GM19468 (cell line): ENCODE data around the gene CHMP1B.
"Not testable (repeated sequence)": the region's sequence is repeated elsewhere in the genome, so short reads cannot be mapped to it uniquely, and the experiment has no call there.

Source experiments
- ATAC-seq: cut with Tn5 transposase; IDR thresholded peaks from one replicate; pipeline ENCODE4 v1.9.1; 2021; ENCODE audit warnings: mild to moderate bottlenecking, moderate library complexity, moderate number of reproducible peaks; ENCODE audit not compliant: unreplicated experiment; ENCODE audit errors: extremely low read depth

Gene CHMP1B

DNA sequence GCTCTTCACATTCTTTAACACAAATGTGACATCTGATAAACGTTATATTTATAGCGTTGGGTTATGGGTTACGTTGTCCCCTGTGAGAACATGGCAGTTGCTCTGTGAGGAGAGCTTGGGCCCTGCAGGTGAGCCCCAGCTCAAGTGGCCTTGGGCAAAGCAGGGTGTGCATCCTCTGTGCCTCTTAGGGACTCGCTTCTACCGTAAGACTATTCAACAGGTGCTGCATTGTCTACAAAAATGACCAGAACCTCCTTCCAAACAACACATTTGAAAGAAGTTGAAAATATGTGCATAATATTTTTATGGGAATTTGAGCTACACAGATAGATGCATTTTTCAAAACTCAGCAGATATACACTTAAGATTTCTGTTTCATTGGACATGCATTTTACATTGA, 16.4 kb upstream of the CHMP1B start:
- no peak for ATAC-seq

DNA sequence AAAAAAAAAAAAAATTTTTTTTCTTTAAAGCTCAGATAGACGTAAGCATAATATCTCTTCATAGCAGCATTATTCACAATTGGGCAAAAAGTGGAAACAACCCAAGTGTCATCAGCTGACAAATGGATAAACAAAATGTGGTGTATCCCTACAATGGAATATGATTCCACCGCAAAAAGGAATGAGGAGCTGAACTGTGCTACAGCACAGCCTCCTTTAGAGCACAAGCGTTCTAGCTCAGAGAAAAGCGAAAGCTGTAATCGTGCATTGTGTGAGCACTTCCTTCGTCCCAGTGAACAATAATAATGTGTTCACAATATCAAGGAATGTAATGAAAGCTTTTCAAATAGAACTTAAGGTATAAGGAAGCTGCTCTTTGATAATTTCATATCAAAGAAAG, 11.7 kb upstream of the CHMP1B start:
- no peak for ATAC-seq

DNA sequence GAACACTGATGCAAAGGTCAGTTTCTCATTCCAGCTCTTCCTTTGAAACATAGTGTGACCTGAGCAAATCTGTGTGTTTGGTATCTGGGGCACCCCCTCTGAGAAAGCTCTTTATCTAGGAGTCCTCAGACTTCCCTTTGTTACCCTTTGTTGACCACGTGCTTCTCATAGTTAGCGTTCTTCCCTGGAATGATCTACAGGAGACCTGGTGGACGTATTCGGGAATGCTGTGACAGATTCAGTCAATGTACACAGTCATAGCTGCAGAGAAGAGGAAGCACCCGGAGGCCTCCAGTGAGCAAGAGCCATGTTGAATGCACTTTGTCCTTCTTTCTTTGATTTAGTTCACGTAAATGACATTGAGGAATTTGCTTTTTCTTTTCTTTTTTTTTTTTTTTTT, 10.7 kb upstream of the CHMP1B start:
- ATAC-seq = no peak

DNA sequence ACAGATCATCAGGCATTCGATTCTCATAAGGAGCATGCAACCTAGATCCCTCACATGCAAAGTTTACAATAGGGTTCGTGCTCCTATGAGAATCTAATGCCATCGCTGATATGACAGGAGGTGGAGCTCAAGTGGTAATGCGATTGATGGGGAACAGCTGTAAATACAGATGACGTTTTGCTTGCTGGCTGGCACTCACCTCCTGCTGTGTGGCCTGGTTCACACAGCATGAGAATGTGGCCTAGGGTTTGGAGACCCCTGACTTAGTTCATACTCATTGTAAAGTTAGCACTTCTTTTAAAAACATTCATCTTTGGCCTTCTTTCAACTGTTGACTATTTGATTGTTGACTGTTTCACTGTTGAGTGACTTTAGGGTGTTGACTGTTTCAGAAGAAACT, 8.7 kb upstream of the CHMP1B start:
- no peak for ATAC-seq

DNA sequence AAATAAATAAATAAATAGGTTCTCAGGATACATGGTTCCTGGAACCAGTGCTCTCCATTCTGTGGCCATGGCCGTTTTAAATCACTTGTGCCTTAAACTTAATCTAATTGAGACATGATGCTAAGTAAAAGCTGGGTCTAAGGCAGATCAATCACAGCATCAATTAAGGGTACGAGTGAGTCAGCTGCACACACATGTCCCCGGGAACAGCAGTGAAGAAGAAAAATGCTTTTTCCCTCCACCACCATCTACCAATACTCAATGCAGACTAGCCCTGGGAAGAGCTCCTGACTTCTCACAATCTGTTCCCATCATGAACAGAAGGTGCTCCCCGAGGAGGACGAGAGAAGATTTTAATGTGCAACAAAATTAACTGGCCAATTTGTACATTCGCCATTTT, 6.8 kb upstream of the CHMP1B start:
- ATAC-seq = no peak

DNA sequence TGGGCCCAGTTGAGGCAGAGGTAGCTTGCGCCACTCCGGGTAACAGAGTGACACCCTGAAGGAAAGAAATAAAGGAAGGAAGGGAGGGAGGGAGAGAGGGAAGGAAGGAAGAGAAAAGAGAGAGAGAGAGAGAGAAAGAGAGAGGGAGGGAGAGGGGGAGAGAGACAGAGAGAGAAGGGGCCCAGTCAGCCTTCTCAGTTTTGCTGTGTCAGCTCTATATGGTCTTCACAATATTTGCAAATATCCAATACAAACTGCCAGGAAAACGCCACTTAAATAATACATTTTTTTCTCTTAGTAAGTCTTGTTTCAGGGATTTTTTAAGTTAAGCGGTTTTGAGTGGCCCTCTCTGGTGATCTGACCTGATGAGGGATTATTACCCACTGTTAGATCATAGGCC, 5.6 kb upstream of the CHMP1B start:
- no peak for ATAC-seq

DNA sequence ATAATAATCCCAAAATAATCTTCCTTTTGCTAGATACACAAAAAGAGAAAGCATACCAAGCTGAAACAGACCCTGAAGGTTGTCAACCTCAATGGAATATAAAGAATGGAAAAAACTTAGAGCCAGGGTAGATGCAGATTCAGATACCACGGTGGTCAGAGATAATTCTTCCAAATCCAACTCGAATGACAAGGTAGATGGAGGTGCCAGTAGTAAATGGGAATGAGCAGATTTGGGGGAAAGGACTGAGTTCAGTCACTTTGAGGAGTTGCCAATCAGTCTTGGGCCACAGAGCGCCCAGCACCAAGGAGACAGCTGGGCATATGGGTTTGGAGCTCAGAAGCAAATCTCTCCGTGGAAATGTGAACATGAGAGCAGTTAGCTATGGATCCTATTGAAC, 3.4 kb upstream of the CHMP1B start:
- no peak for ATAC-seq

DNA sequence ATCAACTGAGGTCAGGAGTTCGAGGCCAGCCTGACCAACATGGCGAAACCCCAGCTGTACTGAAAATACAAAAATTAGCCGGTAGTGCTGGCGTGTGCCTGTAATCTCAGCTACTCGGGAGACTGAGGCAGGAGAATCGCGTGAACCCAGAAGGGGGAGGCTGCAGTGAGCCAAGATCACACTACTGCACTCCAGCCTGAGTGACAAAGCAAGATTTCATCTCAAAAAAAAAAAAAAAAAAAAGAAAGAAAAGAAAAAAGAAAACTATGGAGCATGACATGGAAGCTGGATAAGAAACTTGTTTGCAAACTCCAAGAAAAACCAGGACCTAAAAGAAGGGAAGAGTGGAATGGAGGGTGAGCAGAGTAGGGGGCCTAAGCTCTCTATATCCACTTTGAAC, 1.9 kb upstream of the CHMP1B start:
- no peak for ATAC-seq

DNA sequence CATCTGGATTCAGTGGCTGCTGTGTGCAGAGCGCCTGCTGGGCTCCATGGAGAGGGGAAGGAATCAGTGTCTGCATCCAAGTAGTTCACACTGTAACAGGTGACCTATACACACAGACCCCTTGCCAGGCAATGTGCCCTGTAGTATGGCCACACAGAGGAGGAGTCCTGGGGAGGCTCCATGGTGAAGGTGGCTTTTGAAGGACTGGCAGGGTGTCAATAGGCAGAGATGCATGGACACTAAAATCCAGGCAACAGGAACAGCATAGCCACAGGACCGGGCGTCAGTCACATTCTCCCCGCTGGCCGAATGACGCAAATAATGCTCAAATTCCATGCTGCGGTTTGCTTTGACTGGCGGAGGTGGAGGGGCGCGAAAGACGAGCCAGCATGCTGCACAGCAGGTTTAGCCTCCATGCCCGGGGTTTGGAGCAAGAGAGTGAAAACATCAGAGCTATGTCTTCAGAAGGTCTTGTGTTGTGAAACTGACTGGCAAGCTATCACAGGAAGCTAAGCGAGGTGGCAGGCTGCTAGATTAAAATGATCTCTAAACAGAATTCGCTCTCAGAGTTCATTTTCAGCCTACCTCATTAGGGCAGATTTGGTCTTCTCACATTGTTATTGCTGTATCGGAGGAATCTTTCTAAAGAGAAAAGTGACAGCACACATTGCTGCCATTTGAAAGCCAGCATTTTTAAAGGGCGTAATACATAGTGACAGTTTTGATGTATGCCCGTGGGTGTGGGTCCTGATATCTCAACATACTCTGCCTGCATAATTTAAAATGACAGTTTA, 1.2 kb upstream of the CHMP1B start:
- no peak for ATAC-seq

DNA sequence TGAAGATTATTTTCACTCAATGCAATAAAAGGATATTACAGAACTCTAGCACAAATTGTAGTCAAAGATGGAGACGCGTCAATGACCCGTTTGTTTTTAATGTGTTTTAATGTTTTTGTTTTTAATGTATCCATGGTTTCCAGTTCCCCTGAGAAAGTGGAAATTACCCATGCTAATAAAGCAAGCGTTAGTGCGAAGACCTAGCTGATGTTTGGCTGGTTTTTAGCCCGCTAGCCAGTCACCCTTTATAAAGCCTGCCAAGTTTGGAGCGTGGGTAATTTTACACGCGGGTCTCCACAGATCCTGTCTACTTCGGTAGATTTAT, 430 bp upstream of the CHMP1B start:
- peak; percentile 11 for ATAC-seq

DNA sequence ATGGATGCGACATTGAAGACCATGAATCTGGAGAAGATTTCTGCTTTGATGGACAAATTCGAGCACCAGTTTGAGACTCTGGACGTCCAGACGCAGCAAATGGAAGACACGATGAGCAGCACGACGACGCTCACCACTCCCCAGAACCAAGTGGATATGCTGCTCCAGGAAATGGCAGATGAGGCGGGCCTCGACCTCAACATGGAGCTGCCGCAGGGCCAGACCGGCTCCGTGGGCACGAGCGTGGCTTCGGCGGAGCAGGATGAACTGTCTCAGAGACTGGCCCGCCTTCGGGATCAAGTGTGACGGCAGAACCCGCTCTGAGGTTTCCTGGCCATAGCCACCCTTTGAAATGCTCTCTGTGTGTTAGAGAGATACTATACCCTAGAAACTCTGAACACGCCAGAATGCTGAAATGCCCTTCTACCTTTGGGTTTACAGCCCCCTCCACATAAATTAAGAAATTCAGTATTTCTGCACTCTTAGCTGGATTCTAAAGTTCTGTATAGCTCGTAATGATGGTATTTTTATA, 659 bp downstream of the CHMP1B start:
- no peak for ATAC-seq

DNA sequence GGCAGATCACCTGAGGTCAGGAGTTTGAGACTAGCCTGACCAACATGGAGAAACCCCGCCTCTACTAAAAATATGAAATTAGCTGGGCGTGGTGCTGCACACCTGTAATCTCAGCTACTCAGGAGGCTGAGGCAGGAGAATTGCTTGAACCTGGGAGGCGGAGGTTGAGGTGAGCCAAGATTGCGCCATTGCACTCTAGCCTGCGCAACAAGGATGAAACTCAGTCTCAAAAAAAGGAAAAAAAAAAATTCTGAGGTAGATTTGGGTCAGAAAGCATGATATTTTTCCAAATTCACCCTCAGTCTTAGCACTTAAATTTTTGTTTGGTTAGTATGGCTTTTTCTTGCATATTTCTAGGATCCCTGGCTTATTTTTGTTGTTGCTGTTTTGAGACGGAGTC, 3.3 kb downstream of the CHMP1B start:
- not testable (repeated sequence) for ATAC-seq

DNA sequence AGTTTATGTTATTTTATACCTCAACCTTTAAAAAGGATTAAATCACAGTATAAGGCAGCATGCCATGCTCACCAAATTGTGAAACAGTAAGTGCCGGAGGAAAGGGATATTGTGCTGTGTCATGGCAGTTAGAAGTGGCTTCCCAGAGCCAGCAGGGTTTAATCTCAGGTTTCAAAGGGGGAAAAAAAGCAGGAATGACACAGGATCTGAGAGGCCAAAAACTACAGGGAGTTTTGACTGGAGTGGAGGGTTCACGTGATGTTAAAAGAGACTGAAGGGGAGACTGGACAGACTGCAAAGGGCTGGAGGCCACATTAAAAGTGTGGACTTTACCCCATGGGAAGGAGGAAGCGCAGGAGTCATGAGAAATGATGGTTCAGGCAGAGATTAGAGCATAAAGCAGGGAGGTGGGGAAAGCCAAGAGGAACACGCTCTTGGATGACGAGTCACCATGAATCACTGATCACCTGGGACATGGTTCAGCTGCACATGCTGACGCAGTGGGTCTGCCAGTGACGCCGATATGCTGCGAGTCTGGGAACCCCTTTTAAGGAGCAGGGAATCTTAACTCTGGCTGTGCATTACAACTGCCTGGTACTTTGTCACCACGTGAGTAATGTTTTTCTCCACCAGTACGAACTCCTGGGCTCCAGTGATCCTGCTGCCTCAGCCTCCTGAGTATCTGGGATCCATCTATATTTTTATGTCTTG, 6.1 kb downstream of the CHMP1B start:
- ATAC-seq = no peak

DNA sequence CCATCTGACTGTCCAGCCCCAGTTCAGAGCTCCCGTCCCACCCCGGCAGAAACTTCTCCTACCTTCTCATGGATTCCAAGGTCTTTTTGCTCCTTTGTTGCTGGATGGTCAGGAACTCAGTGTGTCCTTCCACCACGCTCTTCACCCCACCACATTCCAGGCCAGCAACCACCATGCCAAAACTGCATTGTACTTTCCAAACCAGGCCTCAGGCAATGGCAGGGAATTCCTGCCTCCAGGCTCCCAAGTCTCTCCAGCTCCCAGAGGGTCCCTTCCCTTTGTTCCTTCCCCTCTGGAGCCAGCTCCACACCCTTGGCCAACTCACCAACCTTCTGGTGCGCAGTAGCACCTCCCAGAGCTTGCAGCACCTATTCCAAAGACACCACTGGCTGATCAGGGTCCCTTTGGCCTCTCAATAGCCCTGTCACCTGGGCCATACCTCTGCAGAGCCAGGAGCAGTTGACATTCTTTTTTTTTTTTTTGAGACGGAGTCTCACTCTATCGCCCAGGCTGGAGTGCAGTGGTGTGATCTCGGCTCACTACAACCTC, 8.1 kb downstream of the CHMP1B start:
- ATAC-seq = no peak

DNA sequence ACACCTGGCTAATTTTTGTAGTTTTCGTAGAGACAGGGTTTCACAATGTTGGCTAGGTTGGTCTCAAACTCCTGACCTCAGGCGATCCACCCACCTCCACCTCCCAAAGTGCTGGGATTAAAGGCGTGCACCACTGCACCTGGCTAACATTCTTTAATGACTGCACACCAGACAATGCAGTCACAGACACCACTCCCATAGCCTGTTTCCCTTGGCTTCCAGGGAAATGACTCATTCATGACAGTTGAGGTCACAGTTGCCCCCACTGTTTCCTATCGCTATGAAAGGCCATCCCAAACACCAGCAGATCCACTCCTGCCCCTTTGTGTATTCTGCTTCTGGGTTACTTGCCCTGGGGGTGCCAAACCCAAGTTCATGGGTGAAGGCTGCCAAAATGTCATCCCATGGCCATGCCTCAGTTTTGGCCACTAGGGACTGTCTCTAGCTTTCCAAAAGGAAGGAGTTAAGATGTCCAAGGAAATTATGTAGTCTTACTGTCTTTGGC, 8.7 kb downstream of the CHMP1B start:
- ATAC-seq = no peak

DNA sequence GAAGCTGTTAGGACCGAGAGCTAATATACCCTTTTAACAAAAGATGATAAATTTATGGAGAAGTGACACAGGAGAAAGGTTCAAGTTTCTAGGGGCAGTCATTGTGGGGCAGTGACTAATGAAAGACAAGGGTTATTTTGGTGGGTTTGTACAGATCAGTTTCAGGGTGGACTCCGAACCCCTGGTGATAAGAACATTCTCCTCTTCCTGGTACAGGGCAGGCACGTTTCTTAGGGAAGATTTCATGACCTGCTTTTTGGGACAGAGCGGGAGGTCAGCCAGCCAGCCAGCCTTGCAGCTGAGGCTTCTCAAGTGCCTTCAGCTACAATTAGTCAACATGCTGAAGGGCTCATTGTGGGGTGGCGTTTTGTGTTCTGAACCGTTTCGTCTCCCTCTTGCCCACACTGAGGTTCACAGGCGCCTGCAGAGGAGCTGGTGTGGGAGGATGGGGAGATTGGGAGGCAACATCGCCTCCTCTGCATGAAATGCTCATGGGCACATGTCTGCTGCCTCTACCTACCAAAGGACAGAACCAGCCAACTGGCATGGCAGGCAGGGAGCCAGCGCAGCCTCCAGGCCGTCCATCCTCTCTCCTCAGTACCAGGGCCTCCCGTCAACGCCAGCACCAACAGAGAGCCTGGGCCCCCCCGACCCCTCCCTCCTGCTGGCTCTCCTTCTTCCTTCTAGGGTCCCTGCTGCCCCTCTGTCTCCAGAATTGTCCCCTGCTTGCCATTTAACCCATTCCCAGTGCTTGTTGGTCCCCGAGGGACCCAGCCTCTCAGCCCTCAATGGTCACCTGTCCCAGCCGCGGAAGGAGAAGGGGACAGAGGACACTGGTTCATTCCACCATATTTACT, 9.6 kb downstream of the CHMP1B start:
- no peak for ATAC-seq

DNA sequence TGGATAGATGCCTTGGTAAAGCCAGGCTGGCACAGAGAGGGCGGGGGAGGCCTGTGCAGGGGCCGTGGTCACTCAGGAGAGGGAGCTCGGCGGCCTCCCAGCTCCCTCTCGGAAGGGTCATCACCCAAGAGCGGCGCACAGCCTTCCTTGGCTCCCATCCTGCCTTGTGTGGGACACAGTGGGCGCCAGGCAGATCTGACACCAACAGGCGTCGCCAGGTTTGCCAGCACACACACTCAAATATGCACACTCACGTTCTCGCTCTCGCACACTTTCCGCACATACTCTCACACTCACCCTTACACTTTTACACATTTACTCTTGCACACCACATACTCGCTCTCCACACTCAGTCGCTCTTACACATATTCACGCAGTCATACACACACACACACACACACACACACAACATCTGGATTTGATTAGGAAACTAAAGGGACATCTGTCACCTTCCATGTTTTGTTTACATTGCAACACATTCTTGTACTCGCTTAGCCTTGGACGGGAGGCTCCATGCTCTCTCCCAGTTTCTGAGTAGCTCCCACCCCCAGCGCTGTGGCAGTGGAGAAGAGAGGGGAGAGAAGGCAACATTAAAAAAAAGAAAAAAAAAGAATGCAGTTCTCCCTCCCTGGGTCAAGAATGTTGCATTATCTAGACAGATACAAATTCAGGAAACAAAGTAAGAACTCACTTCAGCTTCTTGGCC, 10.5 kb downstream of the CHMP1B start:
- ATAC-seq = no peak

DNA sequence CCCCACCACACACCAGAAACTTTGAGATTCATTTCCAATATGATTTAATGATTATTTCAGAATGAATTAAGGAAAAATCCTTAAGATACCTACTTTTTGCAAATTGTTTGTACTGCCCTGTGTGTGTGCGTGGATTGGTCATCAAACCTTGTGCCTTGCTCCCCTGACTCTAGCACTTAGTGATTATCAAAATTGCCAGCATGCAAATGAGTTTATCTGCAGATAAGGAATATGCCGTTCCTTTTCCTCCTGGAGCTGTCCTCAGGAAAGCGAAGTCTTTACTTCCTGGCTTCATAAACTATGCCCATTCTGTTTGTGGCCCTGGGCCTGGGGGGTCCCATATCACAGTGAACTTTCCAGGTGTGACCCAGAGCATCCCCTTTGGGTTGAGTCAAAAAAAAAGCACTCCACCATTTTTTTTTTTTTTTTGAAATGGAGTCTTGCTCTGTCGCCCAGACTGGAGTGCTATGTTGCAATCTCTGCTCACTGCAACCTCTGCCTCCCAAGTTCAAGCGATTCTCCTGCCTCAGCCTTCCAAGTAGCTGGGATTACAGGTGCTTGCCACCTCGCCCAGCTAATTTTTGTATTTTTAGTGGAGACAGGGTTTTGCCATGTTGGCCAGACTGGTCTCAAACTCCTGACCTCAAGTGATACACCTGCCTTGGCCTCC, 11.4 kb downstream of the CHMP1B start:
- no peak for ATAC-seq

DNA sequence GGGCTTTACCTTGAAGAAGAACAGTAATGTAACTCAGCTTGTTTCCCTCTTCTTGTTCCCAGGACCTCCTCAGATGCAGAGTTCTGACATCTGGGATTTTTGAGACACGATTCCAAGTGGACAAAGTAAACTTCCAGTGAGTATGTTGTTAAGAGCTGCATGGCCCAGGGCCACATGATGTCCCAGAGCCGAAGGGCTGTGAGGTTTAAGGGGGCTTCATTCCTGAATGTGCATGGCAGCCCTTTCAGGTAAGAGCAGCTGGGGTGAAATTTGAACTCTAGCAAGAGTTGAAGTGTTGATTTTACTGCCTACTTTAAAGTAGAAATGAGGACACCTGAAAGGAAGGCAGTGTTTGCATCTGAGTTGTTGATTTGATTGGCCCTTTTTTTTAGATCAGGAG, 13.3 kb downstream of the CHMP1B start:
- no peak for ATAC-seq
